Mesothelial cell of epicardium (in vitro differentiated cells): ENCODE results near the gene SYNGR3. TPM values are rescaled to one million over a fixed set of nuclear protein-coding genes. Genes with fewer than 3 reads are reported as not detected.

Experiments
- DNase-seq, 2 experiments: peaks; one replicate each; pipeline ENCODE4 v3.0.0; 2021; ENCODE audit warnings: low spot score in 2 of 2; ENCODE audit not compliant: unreplicated experiment in 2 of 2
- H3K27ac Mint-ChIP-seq: 2 replicates; pipeline ENCODE4 v1.8.0; 2021; ENCODE audit warnings: mixed read lengths
- H3K27me3 Mint-ChIP-seq: 2 replicates; pipeline ENCODE4 v1.8.0; 2021; ENCODE audit warnings: low read depth, mixed read lengths
- H3K36me3 Mint-ChIP-seq: 2 replicates; pipeline ENCODE4 v1.8.0; 2021; ENCODE audit warnings: mixed read lengths
- H3K4me1 Mint-ChIP-seq: 2 replicates; pipeline ENCODE4 v1.8.0; 2021; ENCODE audit warnings: mixed read lengths
- H3K4me3 Mint-ChIP-seq: 2 replicates; pipeline ENCODE4 v1.8.0; 2021; ENCODE audit warnings: mild to moderate bottlenecking, moderate library complexity, mixed read lengths
- H3K9me3 Mint-ChIP-seq: 2 replicates; pipeline ENCODE4 v1.8.0; 2021; ENCODE audit warnings: mixed read lengths
- CTCF ChIP-seq: fragments of 200-600 bp; sonication (generic); IDR thresholded peaks from one replicate; pipeline ENCODE4 v1.5.0; 2021; ENCODE audit warnings: antibody characterized with exemption; ENCODE audit not compliant: unreplicated experiment
- total RNA-seq: library from RNA; stranded (reverse); gene quantifications from 3 replicates; pipeline ENCODE4 v1.2.1, GENCODE V29; 2021

The SYNGR3 gene
- total RNA-seq, 1 donor from 2014 or later, result 1.0 TPM

GRCh38 chr16:2015117-2015946, 25.6 kb downstream of the SYNGR3 start:
- H3K4me3 Mint-ChIP-seq, result no peak overlapping the region

GRCh38 chr16:2015947-2016208, 26.1 kb downstream of the SYNGR3 start:
- H3K4me1 Mint-ChIP-seq, result peaks cover 4% of the 10 kb centered on the region
- no peaks in the 10 kb centered on the region for H3K36me3 Mint-ChIP-seq
- no peak for DNase-seq
- no peak overlapping the region for H3K27ac Mint-ChIP-seq
- no peaks in the 10 kb centered on the region for H3K9me3 Mint-ChIP-seq
- peaks cover 28% of the 10 kb centered on the region for H3K27me3 Mint-ChIP-seq
- H3K4me3 Mint-ChIP-seq, result no peak overlapping the region
- no peak for TF ChIP-seq CTCF

More at GRCh38 chr16:2015117-2015946, 25.6 kb downstream of the SYNGR3 start:
- H3K4me1 Mint-ChIP-seq, result peaks cover 2% of the 10 kb centered on the region
- H3K9me3 Mint-ChIP-seq, result no peaks in the 10 kb centered on the region
- peaks cover 23% of the 10 kb centered on the region for H3K27me3 Mint-ChIP-seq
- DNase-seq, result no peak
- no peak for TF ChIP-seq CTCF
- H3K36me3 Mint-ChIP-seq, result no peaks in the 10 kb centered on the region
- no peak overlapping the region for H3K27ac Mint-ChIP-seq

- Mint-ChIP-seq H3K36me3 (no peaks in the 10 kb centered on the region), H3K9me3 (no peaks in the 10 kb centered on the region), H3K4me3 (no peak overlapping the region), H3K27me3 (peaks cover 34% of the 10 kb centered on the region), H3K27ac (no peak overlapping the region), H3K4me1 (peaks cover 4% of the 10 kb centered on the region)
- DNase-seq, result no peak
- peak; percentile 22 for TF ChIP-seq CTCF
Observed at GRCh38 chr16:2016407-2016922, 26.7 kb downstream of the SYNGR3 start.

GRCh38 chr16:2019518-2019920, 29.7 kb downstream of the SYNGR3 start, which contains the start of gene NPW:
NPW (plus strand) TSS chr16:2019785.
- H3K4me3 Mint-ChIP-seq, result peak within 1 kb of the TSS; percentile 65
- no peak for DNase-seq
- peaks cover 19% of the 10 kb centered on the region for H3K4me1 Mint-ChIP-seq
- peaks cover 47% of the 10 kb centered on the region for H3K27me3 Mint-ChIP-seq
- TF ChIP-seq CTCF, result no peak
- H3K36me3 Mint-ChIP-seq, result no peaks in the 10 kb centered on the region
- no peaks in the 10 kb centered on the region for H3K9me3 Mint-ChIP-seq
- H3K27ac Mint-ChIP-seq, result no peak within 1 kb of the TSS

- no peak for TF ChIP-seq CTCF
- H3K4me3 Mint-ChIP-seq, result peak overlapping the region; percentile 65
- no peak overlapping the region for H3K27ac Mint-ChIP-seq
- H3K4me1 Mint-ChIP-seq, result peaks cover 19% of the 10 kb centered on the region
- H3K27me3 Mint-ChIP-seq, result peaks cover 47% of the 10 kb centered on the region
- H3K9me3 Mint-ChIP-seq, result no peaks in the 10 kb centered on the region
- H3K36me3 Mint-ChIP-seq, result no peaks in the 10 kb centered on the region
- no peak for DNase-seq
Observed at GRCh38 chr16:2019921-2020831, 30.4 kb downstream of the SYNGR3 start.
